ENCODE measurements around the gene ERVFRD-1.
A peak's percentile ranks its signal among the peaks of the same experiment; 100 is the strongest.

ERVFRD-1 gene, protein sequence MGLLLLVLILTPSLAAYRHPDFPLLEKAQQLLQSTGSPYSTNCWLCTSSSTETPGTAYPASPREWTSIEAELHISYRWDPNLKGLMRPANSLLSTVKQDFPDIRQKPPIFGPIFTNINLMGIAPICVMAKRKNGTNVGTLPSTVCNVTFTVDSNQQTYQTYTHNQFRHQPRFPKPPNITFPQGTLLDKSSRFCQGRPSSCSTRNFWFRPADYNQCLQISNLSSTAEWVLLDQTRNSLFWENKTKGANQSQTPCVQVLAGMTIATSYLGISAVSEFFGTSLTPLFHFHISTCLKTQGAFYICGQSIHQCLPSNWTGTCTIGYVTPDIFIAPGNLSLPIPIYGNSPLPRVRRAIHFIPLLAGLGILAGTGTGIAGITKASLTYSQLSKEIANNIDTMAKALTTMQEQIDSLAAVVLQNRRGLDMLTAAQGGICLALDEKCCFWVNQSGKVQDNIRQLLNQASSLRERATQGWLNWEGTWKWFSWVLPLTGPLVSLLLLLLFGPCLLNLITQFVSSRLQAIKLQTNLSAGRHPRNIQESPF
- long read RNA-seq, donor 1 = 0 reads
- long read RNA-seq, donor 2, partial matches to known transcripts = 0 of 1 reads
- long read RNA-seq, donor 2, other reads (novel, unspliced or antisense) = 0 of 1 reads
- long read RNA-seq, donor 3 = 0 reads
- long read RNA-seq, donor 4 = 0 reads
- long read RNA-seq, donor 5, partial matches to known transcripts = 0 of 6 reads
- long read RNA-seq, donor 5, other reads (novel, unspliced or antisense) = 6 of 6 reads
- long read RNA-seq, donor 6, partial matches to known transcripts = 0 of 7 reads
- long read RNA-seq, donor 6, other reads (novel, unspliced or antisense) = 7 of 7 reads
- long read RNA-seq, donor 7, partial matches to known transcripts = 0 of 2 reads
- long read RNA-seq, donor 7, other reads (novel, unspliced or antisense) = 0 of 2 reads
- long read RNA-seq, donor 8, partial matches to known transcripts = 0 of 1 reads
- long read RNA-seq, donor 8, other reads (novel, unspliced or antisense) = 0 of 1 reads

DNA sequence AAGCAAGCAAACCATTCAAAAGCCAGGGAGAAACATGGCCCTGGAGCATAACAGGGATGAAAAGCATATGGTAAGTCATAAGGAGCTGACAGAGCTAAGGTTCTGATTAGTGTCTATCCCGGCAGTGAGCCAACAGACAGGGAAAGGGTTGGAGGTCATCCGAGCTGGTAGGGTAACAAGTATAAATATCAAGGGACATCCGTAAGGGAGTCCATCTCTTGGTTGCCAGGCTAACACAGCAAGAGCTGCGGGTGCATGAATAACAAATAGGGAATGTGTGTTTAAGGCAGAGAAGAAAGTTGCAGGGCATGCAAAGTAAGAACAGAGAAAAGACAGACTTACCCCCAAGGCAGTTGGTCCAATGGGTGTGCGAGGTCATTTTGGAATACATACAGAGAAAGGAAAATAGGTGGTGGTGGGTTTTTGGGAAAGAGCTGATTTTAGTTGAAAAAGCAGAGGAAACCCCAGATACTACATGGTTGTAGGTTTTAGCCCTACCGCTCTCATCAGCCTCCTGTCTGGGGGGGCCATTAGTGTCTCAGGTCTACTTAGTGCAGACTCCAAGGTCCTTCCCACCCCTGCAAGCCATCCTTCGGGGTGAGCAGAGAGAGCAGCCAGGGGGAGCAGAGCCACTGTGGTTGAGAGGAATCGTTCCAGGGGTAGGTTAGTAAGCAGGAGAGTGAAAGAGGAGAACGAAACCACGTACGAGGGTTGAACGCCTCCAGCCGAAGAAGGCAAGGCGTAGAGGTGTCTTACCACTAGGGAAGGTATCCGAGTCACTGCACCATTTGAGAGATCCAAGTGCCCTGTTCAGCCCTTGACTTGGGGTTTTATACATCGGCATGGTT, at the start of gene ERVFRD-1:
Gene ERVFRD-1 (minus strand): TSS at position 805 of the 848 bp plus-strand sequence. CDS start 6,415 bp downstream, outside the sequence.
- no peak for DNase-seq

DNA sequence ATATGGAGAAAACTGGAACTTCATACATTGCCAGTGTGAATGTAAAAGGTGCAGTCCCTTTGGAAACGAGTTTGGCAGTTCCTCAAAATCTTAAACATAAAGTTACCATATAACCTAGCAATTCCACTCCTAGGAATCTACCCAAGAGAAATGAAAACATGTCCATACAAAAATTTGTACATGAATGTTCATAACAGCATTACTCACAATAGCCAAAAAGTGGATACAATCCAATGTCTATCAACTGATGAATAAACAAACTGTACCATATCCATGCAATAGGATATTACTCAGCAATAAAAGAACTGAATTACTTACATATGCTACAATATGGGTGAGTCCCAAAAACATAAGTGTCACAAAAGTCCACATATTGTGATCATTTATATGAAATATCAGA, 48.7 kb upstream of the ERVFRD-1 start:
- DNase-seq = no peak

DNA sequence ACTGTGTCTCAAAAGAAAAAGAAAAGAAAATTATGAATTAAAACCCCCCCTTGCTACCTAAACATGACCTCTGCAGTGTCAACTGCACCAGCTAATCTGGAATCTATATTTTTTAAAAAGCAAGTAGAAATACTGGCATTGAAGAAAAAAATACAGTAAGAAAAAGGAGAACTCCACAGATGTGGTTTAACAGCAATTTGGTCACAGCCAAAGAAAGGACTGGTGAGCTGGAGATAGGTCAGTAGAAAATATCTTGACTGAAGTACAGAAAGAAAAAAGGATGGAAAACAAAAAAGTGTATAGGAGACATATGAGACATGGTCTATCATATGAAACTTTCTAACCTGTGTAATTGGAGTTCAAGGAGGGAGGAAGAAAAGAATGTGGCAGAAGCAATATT, 44.1 kb upstream of the ERVFRD-1 start:
- DNase-seq = no peak

DNA sequence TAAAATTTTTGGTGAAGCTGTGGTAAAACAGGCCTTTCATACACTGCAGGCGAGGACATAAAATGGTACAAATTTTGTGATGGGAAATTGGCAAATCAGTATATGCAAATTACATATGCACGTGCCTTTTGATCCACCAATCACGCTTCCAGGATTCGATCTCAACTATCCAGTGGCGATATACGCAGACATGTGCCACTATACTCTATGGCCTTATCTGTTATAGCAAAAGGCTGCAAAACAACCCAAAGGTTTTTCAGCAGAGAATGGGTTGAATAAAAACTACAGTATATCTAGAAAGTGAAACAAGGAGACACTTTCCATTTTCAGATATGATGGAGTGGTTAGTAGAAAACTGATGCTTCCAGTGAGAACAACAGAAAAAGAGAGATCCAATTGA, 41.9 kb upstream of the ERVFRD-1 start:
- no peak for DNase-seq

DNA sequence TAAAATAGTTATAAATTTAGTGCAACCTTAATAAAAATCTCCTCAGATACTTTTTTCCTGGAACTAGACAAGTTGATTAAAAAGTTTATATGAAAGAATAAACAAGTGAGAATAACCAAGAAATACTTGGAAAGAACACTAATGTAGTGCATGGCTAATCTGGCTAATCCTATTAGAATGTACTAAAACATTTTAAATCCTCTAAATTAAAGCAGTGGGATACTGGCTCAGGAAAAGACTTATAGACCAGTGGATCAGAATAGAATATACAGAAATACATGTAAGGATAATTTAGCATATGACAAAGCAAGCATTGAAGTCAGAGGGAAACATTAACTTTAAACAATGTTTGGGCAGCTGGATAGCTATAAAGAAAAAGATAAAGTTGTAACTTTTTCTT, 41.1 kb upstream of the ERVFRD-1 start:
- no peak for DNase-seq

DNA sequence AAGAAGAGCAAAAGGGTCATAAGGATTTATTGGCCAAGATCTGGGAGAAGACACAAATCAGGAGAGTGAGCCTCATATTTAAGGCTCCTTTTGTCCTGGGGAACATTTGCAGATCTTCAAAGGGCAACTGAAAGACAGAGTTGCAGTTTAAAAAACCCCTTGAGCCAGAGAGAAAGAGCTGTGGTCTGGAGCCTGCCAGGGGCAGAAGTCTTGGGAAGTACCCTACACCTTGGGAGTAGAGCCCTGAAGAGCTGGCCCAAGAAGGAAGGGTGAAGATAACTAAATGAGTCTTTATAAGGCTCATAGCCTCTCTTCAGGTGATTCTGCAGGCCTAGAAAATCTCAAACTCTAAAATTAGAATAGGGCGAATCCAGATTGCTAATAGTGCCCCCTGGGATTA, 40.0 kb upstream of the ERVFRD-1 start:
- no peak for DNase-seq

DNA sequence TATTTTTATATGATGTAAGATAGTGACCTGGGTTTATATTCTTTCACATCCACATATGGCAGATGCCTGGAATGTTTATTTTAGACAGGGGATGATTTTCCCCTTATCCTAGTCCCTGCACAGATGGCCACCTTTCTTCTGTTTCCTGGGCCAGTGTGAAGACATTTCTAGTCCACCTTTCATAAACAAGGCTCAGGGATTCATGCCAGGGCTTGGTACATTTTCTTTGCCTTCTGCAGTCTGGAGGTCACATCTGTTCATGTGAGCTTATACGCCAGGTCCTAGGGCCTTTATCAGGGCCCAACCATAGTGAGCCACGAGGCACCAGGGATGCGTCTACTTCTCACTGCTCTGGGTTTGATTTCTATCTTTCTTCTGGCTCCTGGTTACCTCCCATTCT, 38.0 kb upstream of the ERVFRD-1 start:
- no peak for DNase-seq

DNA sequence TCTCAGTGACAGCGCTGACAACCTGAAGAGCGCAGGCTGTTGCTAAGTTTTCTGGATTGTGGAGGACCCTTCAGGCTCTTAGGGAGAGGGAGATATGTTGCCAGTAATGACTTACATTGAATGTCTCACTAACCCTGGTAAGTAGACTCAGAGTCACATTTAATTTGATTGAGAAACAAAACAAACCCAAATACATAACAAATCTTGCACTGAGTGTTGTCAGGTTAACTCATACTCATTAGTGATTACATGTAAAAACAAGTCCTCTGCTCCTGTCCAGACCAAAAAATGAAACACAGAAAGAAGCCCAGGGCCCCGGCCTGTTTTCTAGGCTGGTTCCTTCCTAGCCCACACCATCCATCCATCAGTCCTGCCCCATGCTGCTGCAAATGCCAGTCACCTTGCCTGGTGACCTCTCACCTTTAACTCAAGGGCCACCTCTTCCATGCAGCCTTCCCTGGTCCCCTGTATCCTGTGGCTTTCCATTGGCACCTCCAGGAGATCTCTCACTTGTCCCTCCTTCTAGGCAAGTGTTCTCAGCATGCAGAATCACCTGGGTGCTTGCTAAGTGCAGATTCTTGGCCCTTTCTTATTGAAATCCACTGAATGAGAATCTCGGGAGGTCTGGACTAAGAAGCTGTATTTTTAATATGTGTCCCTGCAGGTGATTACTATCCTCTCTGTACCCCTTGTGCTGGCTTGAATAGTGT, 34.7 kb upstream of the ERVFRD-1 start:
- no peak for DNase-seq

DNA sequence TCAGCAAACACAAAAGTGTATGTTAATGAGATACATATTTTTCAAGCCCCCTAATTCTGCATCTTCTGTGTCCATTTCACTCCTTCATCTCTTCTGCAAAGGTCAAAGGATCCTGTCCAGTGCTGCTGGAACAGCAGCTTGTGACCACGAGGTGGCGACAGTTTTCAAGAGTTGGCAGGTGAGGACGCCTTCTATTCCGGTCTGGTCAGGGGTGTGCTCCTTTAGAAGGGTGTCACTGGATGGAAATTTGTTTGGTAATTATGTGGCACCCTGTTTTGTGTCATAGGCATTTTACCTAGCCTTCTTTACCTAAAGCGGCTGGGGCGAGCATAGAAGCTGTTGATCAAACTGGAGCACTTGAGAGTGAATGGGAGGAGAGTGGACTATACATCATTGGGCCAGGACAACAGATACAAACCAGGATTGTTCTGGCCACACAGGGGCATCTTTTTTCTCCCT, 32.9 kb upstream of the ERVFRD-1 start:
- DNase-seq = peak; percentile 50

DNA sequence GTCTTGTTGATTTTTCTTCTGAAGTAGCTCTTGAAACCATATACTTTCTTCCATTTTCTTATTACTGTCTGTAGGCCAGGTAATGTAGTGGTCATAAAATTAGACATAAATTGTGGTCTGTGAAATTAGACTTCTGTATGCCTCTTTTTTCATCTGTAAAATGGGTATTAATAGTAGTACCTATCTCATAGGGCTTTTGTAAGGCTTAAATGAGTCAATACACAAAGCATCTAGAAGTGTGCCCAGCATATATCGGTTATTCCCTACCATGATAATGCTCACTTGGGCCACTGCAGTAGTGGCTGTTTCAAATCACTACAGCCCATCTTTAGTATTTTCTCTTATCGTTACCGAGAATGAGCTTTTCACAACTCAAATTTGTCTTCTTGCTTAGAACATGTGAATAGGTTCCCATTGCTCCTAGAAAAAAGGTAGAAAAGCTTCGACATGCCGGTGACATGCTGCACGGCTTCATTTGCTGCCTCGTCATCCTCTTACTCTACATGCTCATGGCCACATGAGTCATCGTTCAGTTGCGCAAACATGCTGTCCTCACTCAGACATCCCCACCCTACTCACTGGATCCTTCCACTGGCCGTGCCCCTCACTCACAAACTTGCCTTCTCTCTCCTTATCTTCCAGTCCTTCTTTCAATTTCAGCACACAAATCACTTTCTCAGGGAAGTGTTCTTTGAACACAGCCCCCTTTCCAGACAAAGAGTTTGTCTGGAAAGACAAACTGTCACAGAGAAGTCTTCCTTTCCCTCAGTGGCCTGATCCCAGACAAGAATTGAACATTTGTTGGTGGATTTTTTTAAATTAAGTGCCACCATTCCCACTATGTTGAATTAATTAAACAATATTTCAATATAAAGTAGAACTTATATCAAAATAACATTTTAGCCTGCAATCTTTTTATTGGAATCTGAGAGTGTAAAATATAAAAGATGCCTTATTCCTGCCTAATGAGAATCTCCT, 32.2 kb upstream of the ERVFRD-1 start:
- DNase-seq = no peak

DNA sequence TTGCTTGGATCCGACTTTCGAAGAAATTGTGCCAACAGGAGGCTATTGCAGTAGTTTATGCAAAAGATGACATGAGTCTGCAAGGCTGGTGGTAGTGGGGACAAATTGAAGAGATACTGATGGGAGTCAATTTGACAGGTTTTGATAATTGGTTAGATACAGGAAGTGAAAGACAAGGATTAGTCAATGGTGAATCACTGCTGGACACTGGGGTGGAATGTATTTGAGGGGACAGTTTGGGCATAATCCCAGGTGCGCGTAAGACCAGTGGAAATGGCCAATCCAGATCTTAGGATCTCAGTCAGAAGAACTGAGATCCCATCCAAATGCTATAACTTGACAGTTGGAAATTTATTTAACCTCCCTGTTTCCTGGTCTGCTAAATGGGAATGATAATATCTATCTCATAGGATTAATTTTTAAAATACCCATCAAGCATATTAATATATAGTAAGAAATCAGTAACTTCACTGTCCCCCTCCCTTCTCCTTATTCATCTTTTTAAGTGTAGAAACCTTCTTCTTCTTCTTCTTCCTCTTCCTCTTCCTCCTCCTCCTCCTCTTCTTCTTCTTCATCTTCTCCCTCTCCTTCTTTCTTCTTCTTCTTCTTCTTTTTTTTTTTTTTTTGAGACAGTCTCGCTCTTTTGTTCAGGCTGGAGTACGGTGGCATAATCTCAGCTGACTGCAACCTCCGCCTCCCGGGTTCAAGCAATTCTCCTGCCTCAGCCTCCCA, 30.9 kb upstream of the ERVFRD-1 start:
- DNase-seq = no peak

DNA sequence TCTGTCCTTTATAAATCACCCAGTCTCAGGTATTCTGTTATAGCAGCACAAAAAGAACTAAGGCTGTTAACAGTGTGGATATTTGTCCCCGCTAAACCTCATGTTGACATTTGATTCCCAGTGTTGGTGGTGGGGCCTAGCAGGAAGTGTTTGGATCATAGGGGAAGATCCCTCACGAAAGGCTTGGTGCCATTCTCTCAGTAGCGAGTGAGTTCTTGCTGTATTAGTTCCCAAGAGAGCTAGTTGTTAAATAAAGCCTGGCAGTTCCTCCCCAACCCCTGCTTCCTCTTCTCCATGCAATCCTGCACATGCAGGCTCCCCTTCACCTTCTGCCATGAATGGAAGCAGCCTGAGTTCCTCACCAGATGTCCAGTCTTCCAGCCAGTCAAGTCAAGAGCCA, 29.8 kb upstream of the ERVFRD-1 start:
- no peak for DNase-seq

DNA sequence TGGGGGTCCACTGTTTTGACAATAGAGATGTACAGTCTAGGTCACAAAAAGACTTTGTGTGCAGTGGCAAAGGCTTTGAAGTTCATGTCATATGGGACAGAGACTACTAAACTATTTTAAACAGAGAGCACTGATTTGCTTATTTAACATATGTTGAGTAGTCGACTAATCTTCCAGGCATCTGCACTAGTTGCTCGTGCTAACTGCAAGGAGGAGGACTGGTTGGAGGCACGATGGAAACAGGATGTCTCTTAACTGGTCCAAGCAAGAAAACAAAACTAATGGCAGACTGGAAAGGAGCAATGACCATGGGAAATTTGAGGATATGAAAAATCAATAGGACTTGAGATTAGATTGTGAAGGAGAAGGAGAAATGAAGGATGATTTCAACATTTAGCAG, 28.5 kb upstream of the ERVFRD-1 start:
- no peak for DNase-seq

DNA sequence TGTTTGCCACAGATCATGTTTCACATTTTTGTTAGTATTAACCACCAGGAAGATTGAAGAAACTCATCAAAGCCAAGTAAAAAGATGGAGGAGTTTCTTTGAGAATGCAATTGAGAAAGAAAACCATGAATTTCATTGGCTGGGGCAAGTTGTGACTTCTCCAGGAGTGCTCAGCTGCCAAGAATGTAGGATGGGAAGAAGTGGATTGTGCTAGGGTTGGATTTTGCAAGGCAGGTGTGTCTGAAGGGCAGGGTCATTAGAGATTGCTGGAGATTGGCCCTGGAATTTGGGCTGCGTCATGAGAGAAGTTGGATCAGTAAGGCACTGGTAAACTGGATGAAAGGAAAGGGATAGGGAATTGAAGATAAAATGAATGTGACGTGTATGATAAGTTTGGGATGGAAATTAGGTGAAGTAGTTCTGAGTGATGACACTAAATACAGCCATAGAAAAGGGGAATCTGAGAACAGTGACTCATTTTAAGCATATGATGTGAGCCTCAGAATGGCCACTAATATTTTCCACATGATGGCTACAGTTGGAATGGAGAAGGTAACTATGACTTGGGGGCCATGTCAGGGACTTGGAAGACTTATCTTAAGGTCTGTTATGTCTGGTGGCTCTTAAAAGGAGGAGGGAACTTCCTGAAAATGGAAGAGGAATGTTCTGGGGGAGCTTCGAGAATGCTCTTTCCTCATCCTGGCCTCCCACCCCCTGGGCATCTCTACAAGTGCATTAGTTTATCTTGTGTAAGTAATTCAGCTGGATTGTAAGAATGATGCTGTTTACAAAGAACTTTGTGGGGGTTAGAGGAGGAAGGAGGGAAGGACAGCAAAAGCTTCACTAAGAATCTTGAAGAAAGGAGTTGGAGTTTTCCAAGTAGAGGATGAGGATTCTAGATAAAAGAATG, 27.8 kb upstream of the ERVFRD-1 start:
- DNase-seq = no peak

DNA sequence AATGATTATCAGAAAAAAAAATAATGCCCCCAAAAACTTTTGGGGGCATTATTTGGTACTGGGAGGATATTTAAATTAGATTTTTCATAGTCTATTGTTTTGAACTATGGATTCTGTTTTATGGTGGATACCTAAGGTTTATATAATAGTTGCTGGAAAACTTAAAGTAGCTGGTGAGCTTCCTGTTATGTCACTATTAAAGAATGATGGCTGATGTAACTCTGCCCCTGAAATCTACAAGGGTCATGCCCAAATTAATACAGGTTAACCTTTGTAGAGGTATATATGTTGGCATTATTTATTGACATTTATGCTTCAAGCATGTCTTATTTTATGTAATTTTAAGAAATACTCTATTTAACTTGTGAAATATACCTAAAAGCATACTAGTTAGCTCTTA, 25.3 kb upstream of the ERVFRD-1 start:
- DNase-seq = no peak

DNA sequence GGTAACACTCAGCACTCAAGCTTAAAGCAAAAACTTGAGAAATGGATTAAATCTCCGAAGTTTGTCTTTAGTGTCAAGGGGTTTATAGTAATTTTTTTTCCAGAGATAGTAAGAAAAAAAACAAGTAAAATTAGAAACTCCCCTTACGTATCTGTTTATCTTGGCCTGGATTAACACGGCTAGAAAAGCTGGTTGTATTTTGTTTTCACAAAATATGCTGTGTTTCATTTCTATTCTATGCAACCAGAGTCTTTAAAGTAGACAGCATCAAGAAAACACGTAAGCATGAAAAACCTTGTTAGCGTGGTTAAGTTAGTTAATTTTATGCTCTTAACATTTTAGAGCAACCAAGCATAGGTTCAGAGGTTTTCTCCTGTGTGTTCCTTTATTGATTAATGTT, 21.8 kb upstream of the ERVFRD-1 start:
- no peak for DNase-seq

DNA sequence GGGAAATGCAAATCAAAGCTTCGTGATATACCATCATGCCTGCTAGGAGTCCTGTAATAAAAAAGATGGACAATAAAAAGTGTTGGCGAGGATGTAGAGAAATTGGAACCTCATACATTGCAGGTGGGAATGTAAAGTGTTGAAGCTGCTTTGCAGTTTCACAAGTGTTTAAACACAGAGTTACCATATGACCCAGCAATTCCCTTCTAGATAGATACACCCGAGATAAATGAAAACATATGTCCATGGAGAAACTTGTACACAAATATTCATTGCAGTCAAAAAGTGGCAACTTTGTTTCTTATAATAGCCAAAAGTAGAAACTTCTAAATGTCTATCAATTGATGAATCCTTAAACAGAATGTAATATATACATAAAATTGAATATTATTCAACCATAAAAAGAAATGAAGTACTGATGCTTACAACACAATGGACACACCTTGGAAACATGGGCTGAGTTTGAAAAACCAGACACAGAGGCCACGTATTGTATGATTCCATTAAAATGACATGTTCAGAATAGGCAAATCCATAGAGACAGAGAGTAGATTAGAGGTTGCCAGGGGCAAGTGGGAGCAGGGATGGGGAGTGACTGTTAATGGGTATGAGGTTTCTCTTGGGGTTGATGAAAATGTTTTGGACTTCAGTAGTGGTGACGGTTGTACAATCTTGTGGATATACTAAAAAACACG, 20.8 kb upstream of the ERVFRD-1 start:
- no peak for DNase-seq

DNA sequence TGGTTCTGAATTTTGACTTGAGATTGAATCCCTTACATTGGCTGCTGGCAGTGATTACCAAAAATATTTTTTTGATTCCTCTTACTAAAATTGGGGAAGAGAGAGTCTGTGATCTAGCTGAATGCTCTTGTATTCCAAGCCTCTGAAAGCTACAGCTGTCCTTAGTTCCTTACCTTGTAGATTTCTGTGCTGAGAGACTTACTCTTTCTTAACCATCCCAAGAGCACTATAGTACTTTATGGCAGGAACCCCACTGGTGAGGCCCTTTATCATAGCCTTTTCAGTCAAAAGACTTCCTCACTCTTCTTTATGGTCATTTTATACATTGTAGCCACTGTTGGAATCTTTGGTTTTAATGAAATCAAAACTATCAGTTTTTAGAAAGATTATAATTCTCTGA, 19.1 kb upstream of the ERVFRD-1 start:
- DNase-seq = no peak
